Neural cell (in vitro differentiated cells): ENCODE results near the gene GDPD4. TPM values are rescaled to one million over a fixed set of nuclear protein-coding genes. Genes with fewer than 3 reads are reported as not detected.

Experiments
- H2AFZ ChIP-seq: fragments of 200-600, 300-800 bp; sonication (generic), shearing (Covaris generic); 2 replicates; pipeline ENCODE4 v1.6.0; 2014; ENCODE audit warnings: low read depth, mild to moderate bottlenecking, antibody characterized with exemption, low read length, moderate library complexity
- H3F3A ChIP-seq: fragments of 200-600 bp; shearing (Covaris generic); 2 replicates; pipeline ENCODE4 v1.6.1; 2016; ENCODE audit warnings: mild to moderate bottlenecking, moderate library complexity, mixed read lengths, antibody characterized with exemption, low read length; ENCODE audit not compliant: insufficient read depth, poor library complexity, severe bottlenecking
- H3K27ac ChIP-seq: fragments of 200-600, 300-800 bp; sonication (generic), shearing (Covaris generic); 2 replicates; pipeline ENCODE4 v1.5.1; 2014; ENCODE audit warnings: mild to moderate bottlenecking, low read length, moderate library complexity
- H3K27me3 ChIP-seq: fragments of 300-800, 200-600 bp; sonication (generic), shearing (Covaris generic); 2 replicates; pipeline ENCODE4 v1.6.0; 2014; ENCODE audit warnings: mild to moderate bottlenecking, low read depth, low read length, moderate library complexity; ENCODE audit not compliant: insufficient read depth
- H3K36me3 ChIP-seq: fragments of 300-800, 200-600 bp; sonication (generic), shearing (Covaris generic); 2 replicates; pipeline ENCODE4 v1.5.1; 2014; ENCODE audit warnings: mild to moderate bottlenecking, antibody characterized with exemption, low read length, moderate library complexity; ENCODE audit not compliant: insufficient read depth
- H3K4me2 ChIP-seq: fragments of 300-800, 200-600 bp; sonication (generic), shearing (Covaris generic); 2 replicates; pipeline ENCODE4 v1.6.0; 2014; ENCODE audit warnings: mild to moderate bottlenecking, low read length
- H3K4me3 ChIP-seq: fragments of 300-800, 200-600 bp; sonication (generic), shearing (Covaris generic); 2 replicates; pipeline ENCODE4 v1.5.1; 2014; ENCODE audit warnings: mild to moderate bottlenecking, low read length, moderate library complexity
- H3K79me2 ChIP-seq: fragments of 200-600 bp; shearing (Covaris generic); replicated peaks from 2 replicates; pipeline ENCODE4 v1.6.0; 2014; ENCODE audit warnings: mild to moderate bottlenecking, low read length, moderate library complexity; ENCODE audit not compliant: insufficient read depth
- H3K9ac ChIP-seq: fragments of 300-800, 200-600 bp; sonication (generic), shearing (Covaris generic); 2 replicates; pipeline ENCODE4 v1.6.1; 2016; ENCODE audit warnings: mild to moderate bottlenecking, low read length, mixed read lengths
- H3K9me2 ChIP-seq: fragments of 200-600 bp; shearing (Covaris generic); 2 replicates; pipeline ENCODE4 v1.6.1; 2016; ENCODE audit warnings: mild to moderate bottlenecking, low read length, mixed read lengths; ENCODE audit not compliant: insufficient read depth
- H3K9me3 ChIP-seq: fragments of 200-600, 300-800 bp; sonication (generic), shearing (Covaris generic); 2 replicates; pipeline ENCODE4 v1.6.1; 2016; ENCODE audit warnings: mild to moderate bottlenecking, mixed run types, low read length, moderate library complexity, mixed read lengths
- H4K20me1 ChIP-seq: fragments of 200-600 bp; shearing (Covaris generic); 2 replicates; pipeline ENCODE4 v1.6.1; 2016; ENCODE audit warnings: mild to moderate bottlenecking, mixed run types; ENCODE audit not compliant: insufficient read depth
- EP300 ChIP-seq: fragments of 450-650 bp; conservative IDR thresholded peaks from 2 replicates; pipeline ENCODE4 v1.6.1; 2014; ENCODE audit warnings: antibody characterized with exemption, mild to moderate bottlenecking, moderate library complexity; ENCODE audit not compliant: poor library complexity, severe bottlenecking
- EZH2 ChIP-seq: fragments of 200-600, 300-800 bp; shearing (Covaris generic), sonication (generic); IDR thresholded peaks from 2 replicates; pipeline ENCODE4 v1.6.1; 2014; ENCODE audit warnings: antibody characterized with exemption, low read length, borderline replicate concordance, mild to moderate bottlenecking; ENCODE audit not compliant: insufficient read depth, poor library complexity, severe bottlenecking
- MXI1 ChIP-seq: fragments of 450-650 bp; conservative IDR thresholded peaks from 2 replicates; pipeline ENCODE4 v1.6.1; 2014; ENCODE audit warnings: antibody characterized with exemption, mild to moderate bottlenecking; ENCODE audit not compliant: poor library complexity, severe bottlenecking
- POLR2AphosphoS5 ChIP-seq: IDR thresholded peaks from 2 replicates; pipeline ENCODE4 v1.6.1; 2012
- RAD21 ChIP-seq: fragments of 450-650 bp; conservative IDR thresholded peaks from 2 replicates; pipeline ENCODE4 v1.6.1; 2014; ENCODE audit warnings: antibody characterized with exemption, mild to moderate bottlenecking, moderate library complexity
- SMC3 ChIP-seq: fragments of 450-650 bp; conservative IDR thresholded peaks from 2 replicates; pipeline ENCODE4 v1.6.1; 2014; ENCODE audit warnings: antibody characterized with exemption, mild to moderate bottlenecking, moderate library complexity; ENCODE audit not compliant: poor library complexity
- TAF1 ChIP-seq: IDR thresholded peaks from 2 replicates; pipeline ENCODE4 v1.6.1; 2012; ENCODE audit warnings: low read depth
- polyA plus RNA-seq: library from polyadenylated mRNA; depleted of rRNA; stranded (reverse); fragments of >200 nt; gene quantifications from 2 replicates; pipeline ENCODE4 v1.2.3, GENCODE V29; 2014
- TF ChIP-seq, protein P1 (sequence below): IDR thresholded peaks from 2 replicates; pipeline ENCODE4 v1.6.1; 2012; ENCODE audit warnings: borderline replicate concordance
- TF ChIP-seq, protein P2 (sequence below): fragments of 450-650 bp; IDR thresholded peaks from 2 replicates; pipeline ENCODE4 v1.5.1; 2014; ENCODE audit warnings: antibody characterized with exemption, mild to moderate bottlenecking, moderate library complexity; ENCODE audit not compliant: poor library complexity, severe bottlenecking

Gene GDPD4
- polyA plus RNA-seq, 1 donor from 2014 or later = not detected

DNA sequence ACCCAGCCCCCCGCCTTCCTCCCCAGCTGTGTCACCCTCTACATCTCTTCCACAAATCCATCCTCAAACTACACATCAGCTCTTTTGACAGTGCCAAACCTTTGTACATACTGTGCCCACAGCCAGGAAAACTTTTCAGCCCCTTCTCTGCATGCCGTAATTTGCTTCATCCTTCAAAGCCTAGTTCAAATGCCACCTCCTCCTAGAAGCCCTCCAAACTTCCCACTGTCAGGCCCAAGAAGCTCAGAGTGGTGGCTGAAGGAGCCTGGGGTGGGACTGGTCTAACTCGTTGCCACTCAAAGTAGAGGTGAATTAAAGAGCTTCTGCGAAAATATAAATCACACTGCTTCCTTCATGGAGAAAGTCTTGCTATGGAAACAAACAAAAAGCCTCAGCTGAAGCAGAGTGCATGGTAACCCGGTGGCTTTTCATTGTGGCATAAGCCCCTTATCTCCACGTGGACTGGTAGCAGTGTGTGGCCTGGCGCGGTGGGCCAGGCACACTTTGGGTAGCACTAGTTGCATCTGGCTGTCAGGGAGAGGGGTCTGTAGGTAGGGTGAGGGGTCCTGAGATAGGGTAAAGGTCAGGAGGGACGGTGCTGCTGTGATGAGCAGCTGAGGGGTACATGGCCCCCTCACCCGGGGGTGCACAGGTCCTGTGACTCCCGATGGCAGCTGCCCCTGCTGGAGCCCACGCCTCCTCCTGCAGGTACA, 96.6 kb downstream of the GDPD4 start:
- Histone ChIP-seq H3F3A (no peaks in the 10 kb centered on the region), H3K4me2 (no peak overlapping the region), H3K4me3 (no peak overlapping the region), H3K36me3 (no peaks in the 10 kb centered on the region), H2AFZ (no peak overlapping the region), H4K20me1 (no peaks in the 10 kb centered on the region), H3K27ac (no peak overlapping the region), H3K9me2 (no peaks in the 10 kb centered on the region), H3K79me2 (no peaks in the 10 kb centered on the region), H3K9ac (no peak overlapping the region), H3K27me3 (no peaks in the 10 kb centered on the region), H3K9me3 (no peaks in the 10 kb centered on the region)
- TF ChIP-seq EZH2 (no peak), RAD21 (no peak), SMC3 (no peak)
- TF ChIP-seq, protein P1, sequence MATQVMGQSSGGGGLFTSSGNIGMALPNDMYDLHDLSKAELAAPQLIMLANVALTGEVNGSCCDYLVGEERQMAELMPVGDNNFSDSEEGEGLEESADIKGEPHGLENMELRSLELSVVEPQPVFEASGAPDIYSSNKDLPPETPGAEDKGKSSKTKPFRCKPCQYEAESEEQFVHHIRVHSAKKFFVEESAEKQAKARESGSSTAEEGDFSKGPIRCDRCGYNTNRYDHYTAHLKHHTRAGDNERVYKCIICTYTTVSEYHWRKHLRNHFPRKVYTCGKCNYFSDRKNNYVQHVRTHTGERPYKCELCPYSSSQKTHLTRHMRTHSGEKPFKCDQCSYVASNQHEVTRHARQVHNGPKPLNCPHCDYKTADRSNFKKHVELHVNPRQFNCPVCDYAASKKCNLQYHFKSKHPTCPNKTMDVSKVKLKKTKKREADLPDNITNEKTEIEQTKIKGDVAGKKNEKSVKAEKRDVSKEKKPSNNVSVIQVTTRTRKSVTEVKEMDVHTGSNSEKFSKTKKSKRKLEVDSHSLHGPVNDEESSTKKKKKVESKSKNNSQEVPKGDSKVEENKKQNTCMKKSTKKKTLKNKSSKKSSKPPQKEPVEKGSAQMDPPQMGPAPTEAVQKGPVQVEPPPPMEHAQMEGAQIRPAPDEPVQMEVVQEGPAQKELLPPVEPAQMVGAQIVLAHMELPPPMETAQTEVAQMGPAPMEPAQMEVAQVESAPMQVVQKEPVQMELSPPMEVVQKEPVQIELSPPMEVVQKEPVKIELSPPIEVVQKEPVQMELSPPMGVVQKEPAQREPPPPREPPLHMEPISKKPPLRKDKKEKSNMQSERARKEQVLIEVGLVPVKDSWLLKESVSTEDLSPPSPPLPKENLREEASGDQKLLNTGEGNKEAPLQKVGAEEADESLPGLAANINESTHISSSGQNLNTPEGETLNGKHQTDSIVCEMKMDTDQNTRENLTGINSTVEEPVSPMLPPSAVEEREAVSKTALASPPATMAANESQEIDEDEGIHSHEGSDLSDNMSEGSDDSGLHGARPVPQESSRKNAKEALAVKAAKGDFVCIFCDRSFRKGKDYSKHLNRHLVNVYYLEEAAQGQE = no peak

- no peaks in the 10 kb centered on the region for H4K20me1 ChIP-seq
- H3K9me2 ChIP-seq = no peaks in the 10 kb centered on the region
- H3K4me3 ChIP-seq = no peak overlapping the region
- H3K79me2 ChIP-seq = no peaks in the 10 kb centered on the region
- no peak overlapping the region for H3K27ac ChIP-seq
- H3K4me2 ChIP-seq = no peak overlapping the region
- TF ChIP-seq SMC3 (no peak), EZH2 (no peak), TAF1 (no peak), RAD21 (no peak), EP300 (no peak), MXI1 (no peak), POLR2AphosphoS5 (no peak)
- TF ChIP-seq, protein P2, sequence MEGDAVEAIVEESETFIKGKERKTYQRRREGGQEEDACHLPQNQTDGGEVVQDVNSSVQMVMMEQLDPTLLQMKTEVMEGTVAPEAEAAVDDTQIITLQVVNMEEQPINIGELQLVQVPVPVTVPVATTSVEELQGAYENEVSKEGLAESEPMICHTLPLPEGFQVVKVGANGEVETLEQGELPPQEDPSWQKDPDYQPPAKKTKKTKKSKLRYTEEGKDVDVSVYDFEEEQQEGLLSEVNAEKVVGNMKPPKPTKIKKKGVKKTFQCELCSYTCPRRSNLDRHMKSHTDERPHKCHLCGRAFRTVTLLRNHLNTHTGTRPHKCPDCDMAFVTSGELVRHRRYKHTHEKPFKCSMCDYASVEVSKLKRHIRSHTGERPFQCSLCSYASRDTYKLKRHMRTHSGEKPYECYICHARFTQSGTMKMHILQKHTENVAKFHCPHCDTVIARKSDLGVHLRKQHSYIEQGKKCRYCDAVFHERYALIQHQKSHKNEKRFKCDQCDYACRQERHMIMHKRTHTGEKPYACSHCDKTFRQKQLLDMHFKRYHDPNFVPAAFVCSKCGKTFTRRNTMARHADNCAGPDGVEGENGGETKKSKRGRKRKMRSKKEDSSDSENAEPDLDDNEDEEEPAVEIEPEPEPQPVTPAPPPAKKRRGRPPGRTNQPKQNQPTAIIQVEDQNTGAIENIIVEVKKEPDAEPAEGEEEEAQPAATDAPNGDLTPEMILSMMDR = no peak
- TF ChIP-seq, protein P1 = no peak
- no peak overlapping the region for H3K9ac ChIP-seq
- H3F3A ChIP-seq = no peaks in the 10 kb centered on the region
- H3K27me3 ChIP-seq = no peaks in the 10 kb centered on the region
- no peaks in the 10 kb centered on the region for H3K36me3 ChIP-seq
- H3K9me3 ChIP-seq = no peaks in the 10 kb centered on the region
- H2AFZ ChIP-seq = no peak overlapping the region
Observed at GRCh38 chr11:77203901-77204753, 97.4 kb downstream of the GDPD4 start.
